ENCODE data around the gene UBR1.

DNA sequence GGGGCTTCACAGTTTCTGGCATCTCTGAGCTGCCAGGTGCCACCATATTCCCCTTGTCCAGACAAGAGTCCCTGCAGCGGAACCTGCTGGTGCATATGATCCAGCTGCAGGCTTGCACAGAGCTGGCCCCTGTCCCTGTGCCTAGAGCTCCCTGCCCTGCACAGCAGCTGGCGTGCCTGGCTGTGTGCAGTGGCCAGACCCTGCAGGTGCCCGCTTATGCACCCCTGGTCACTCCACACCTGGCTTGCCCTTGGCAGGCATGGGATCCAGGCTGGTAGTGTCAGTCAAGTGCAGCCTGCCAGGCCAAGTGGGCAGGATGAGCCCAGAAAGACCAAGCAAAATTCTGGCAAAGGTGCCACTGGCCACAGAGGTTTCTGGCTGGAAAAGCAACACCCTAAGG lies 96.6 kb downstream of the UBR1 start:
- TF ChIP-seq, protein P1, sequence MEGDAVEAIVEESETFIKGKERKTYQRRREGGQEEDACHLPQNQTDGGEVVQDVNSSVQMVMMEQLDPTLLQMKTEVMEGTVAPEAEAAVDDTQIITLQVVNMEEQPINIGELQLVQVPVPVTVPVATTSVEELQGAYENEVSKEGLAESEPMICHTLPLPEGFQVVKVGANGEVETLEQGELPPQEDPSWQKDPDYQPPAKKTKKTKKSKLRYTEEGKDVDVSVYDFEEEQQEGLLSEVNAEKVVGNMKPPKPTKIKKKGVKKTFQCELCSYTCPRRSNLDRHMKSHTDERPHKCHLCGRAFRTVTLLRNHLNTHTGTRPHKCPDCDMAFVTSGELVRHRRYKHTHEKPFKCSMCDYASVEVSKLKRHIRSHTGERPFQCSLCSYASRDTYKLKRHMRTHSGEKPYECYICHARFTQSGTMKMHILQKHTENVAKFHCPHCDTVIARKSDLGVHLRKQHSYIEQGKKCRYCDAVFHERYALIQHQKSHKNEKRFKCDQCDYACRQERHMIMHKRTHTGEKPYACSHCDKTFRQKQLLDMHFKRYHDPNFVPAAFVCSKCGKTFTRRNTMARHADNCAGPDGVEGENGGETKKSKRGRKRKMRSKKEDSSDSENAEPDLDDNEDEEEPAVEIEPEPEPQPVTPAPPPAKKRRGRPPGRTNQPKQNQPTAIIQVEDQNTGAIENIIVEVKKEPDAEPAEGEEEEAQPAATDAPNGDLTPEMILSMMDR (IDR thresholded peaks at IDR 0.05; ENCODE audit: poor library complexity, severe bottlenecking): no peak
- TF ChIP-seq SMC3 (conservative IDR thresholded peaks at IDR 0.05; ENCODE audit: poor library complexity): no peak
